ENCODE measurements around the gene PARN. TPM values are rescaled to one million over a fixed set of nuclear protein-coding genes. Genes with fewer than 3 reads are reported as not detected.

PARN gene
- total and polyA plus RNA-seq, 2 of the 8 experiments (the other 6 are each of a cell fraction or from before 2014, with no cell fraction given), result 24.5 to 44.6 TPM

GRCh38 chr16:14389359-14389758, 240.7 kb downstream of the PARN start (continued):
- no peak for TF ChIP-seq EZH2 (IDR thresholded peaks at IDR 0.05; ENCODE audit: low read depth, low read length, severe bottlenecking)
- no peak for TF ChIP-seq TEAD4 (IDR thresholded peaks at IDR 0.05; ENCODE audit: low read depth, low read length)
- TF ChIP-seq ATF2 (IDR thresholded peaks at IDR 0.05; ENCODE audit: low read length), result no peak
- TF ChIP-seq TCF12 (IDR thresholded peaks at IDR 0.05; ENCODE audit: low read depth, low read length), result no peak
- TF ChIP-seq CHD7 (IDR thresholded peaks at IDR 0.05; ENCODE audit: insufficient replicate concordance, low read length), result no peak
- no peak for TF ChIP-seq NANOG (IDR thresholded peaks at IDR 0.05; ENCODE audit: insufficient read depth, low read depth, low read length, poor library complexity, severe bottlenecking)
